ENCODE data around the gene ZNF628. TPM values are rescaled to one million over a fixed set of nuclear protein-coding genes. Genes with fewer than 3 reads are reported as not detected.

The ZNF628 gene
- total RNA-seq, 4 donors from 2014 or later = 5.4 to 17.9 (median 12.2) TPM

DNA sequence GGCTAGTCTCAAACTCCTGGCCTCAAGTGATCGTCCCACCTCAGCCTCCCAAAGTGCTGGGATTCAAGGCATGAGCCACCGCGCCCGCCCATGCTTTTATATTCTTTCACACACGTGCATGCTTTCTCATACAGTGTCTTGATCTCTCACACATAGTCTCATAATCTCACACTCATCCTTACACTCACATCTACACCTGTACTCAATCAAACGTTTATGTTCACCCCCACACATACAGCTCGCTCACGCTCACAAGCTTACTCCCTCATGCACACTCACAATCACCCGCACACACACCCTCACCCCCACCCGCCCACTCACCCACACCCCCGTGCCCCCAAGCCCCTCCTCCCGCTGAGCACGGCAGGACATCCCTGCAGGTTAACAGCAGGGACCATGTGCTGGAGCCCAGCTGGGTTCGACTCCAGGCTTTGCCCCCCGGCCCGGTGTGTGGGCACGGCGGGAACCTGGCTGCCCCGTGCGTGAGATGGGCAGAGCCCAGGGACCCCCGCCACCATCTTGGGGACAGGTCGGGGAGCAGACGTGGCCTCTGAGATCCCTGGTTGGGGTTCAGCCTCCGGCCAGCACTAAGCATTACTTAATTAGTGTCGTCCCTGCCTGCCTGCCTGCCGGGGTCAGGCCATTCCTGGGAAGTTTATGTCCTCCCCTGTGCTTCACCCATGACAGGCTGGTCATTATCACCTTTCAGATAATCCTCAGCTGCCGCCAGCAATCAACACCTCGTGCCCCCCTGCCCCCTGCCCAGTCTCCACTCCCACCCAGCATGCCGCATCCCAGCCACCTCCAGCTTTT is 49.1 kb downstream of the ZNF628 start:
- H3K4me3 ChIP-seq (ENCODE audit: low read depth, poor library complexity, severe bottlenecking) = no peak overlapping the region
- no peak for DNase-seq (ENCODE audit: low spot score in 2 of 2)
- TF ChIP-seq, protein P1, sequence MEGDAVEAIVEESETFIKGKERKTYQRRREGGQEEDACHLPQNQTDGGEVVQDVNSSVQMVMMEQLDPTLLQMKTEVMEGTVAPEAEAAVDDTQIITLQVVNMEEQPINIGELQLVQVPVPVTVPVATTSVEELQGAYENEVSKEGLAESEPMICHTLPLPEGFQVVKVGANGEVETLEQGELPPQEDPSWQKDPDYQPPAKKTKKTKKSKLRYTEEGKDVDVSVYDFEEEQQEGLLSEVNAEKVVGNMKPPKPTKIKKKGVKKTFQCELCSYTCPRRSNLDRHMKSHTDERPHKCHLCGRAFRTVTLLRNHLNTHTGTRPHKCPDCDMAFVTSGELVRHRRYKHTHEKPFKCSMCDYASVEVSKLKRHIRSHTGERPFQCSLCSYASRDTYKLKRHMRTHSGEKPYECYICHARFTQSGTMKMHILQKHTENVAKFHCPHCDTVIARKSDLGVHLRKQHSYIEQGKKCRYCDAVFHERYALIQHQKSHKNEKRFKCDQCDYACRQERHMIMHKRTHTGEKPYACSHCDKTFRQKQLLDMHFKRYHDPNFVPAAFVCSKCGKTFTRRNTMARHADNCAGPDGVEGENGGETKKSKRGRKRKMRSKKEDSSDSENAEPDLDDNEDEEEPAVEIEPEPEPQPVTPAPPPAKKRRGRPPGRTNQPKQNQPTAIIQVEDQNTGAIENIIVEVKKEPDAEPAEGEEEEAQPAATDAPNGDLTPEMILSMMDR (IDR thresholded peaks at IDR 0.05) = no peak
- TF ChIP-seq POLR2A (IDR thresholded peaks at IDR 0.05) = no peak
- intact Hi-C loops (cut with DNase I; ENCODE audit: low total_unique reads) = no loop called here
- 46 to 50% methylated on average over 27 to 29 of the region's 29 CpGs for WGBS, 2 donors

GRCh38 chr19:55526216-55527196 is 50.1 kb downstream of the ZNF628 start:
- H3K4me3 ChIP-seq (ENCODE audit: low read depth, poor library complexity, severe bottlenecking) = no peak overlapping the region
- intact Hi-C loops (cut with DNase I; ENCODE audit: low total_unique reads) = no loop called here
- no peak for TF ChIP-seq POLR2A (IDR thresholded peaks at IDR 0.05)
- TF ChIP-seq, protein P1 (IDR thresholded peaks at IDR 0.05) = no peak
- DNase-seq (ENCODE audit: low spot score in 2 of 2) = no peak
- 22 to 31% methylated on average over 35 of the region's 35 CpGs for WGBS, 2 donors

DNA sequence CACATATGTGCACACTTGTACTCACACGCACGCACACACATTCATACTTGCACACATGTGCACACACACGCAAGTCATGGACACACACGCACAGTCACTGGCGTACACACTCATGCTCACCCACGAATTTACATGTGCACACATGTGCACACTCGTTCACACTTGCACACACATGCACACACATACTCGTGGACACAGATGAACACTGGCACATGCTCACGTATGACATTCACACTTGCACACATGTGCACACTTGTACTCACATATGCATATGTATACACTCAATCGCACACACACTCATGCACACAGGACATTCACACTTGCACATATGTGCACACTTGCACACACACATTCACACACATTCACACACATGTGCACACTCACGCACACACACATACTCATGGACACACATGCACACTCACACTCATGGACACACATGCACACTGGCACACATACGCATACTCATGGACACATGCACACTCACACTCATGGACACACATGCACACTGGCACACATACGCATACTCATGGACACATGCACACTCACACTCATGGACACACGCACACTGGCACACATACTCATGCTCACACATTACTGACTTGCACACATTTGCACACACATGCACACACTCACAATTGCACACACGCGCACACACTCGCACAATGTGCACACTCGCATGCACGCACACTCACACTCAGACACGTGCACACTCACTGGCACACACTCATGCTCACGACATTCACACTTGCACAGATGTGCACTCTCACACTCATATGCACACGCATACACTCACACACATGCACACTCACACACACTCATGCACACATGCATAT is 51.0 kb downstream of the ZNF628 start:
- H3K4me3 ChIP-seq (ENCODE audit: low read depth, poor library complexity, severe bottlenecking) = no peak overlapping the region
- WGBS, 2 donors = 79 to 80% methylated on average over 22 of the region's 22 CpGs
- DNase-seq (ENCODE audit: low spot score in 2 of 2) = no peak
- no peak for TF ChIP-seq POLR2A (IDR thresholded peaks at IDR 0.05)
- TF ChIP-seq, protein P1 (IDR thresholded peaks at IDR 0.05) = no peak
- intact Hi-C loops (cut with DNase I; ENCODE audit: low total_unique reads) = no loop called here

GRCh38 chr19:55528030-55528803 is 51.8 kb downstream of the ZNF628 start:
- intact Hi-C loops (cut with DNase I; ENCODE audit: low total_unique reads) = no loop called here
- 21 to 31% methylated on average over 15 of the region's 15 CpGs for WGBS, 2 donors
- H3K4me3 ChIP-seq (ENCODE audit: low read depth, poor library complexity, severe bottlenecking) = no peak overlapping the region
- DNase-seq (ENCODE audit: low spot score in 2 of 2) = no peak
- TF ChIP-seq, protein P1 (IDR thresholded peaks at IDR 0.05) = no peak
- TF ChIP-seq POLR2A (IDR thresholded peaks at IDR 0.05) = no peak
